GM10248 (cell line): ENCODE results near the gene COL4A4.

Experiments
- CTCF ChIA-PET: fragments of 300-600 bp; sonication (Branson Sonifier 250); formaldehyde crosslinking; extraction: SDS; loops from one replicate; lab custom pipeline; 2021; ENCODE audit warnings: antibody characterized with exemption; lab: Yijun Ruan, JAX
- POLR2A ChIA-PET: fragments of 350-650 bp; sonication (Branson Sonifier 250); formaldehyde crosslinking; extraction: SDS; loops from one replicate; lab custom pipeline; 2020; ENCODE audit warnings: antibody characterized with exemption; lab: Yijun Ruan, JAX
- DNase-seq: peaks from one replicate; pipeline ENCODE4 v3.0.0; 2012; ENCODE audit errors: extremely low spot score
- CTCF ChIP-seq: IDR thresholded peaks from 2 replicates; pipeline ENCODE4 v1.5.1; 2012; ENCODE audit warnings: mild to moderate bottlenecking, low read depth; ENCODE audit errors: extremely low read depth, missing control alignments, control extremely low read depth

COL4A4 gene

GRCh38 chr2:226979004-226979403 lies 185.0 kb downstream of the COL4A4 start:
- ChIA-PET CTCF (interaction anchor here (1.3 kb wide), 1 partner anchor 8 kb away, joined by 3 read pairs; no protein-coding TSS in a partner anchor), POLR2A (no interaction called here)
- DNase-seq, result no peak
- no peak for TF ChIP-seq CTCF

GRCh38 chr2:226978300-226978699 lies 185.7 kb downstream of the COL4A4 start:
- TF ChIP-seq CTCF, result no peak
- ChIA-PET CTCF (interaction anchor here (0.9 to 1.3 kb wide), 3 partner anchors 9 to 55 kb away, joined by 3 to 4 read pairs (median 3); no protein-coding TSS in a partner anchor), POLR2A (no interaction called here)
- DNase-seq, result no peak

- CTCF ChIA-PET, result interaction anchor here (0.9 to 1.3 kb wide), 3 partner anchors 10 to 55 kb away, joined by 3 to 4 read pairs (median 3); no protein-coding TSS in a partner anchor
- TF ChIP-seq CTCF, result no peak
- POLR2A ChIA-PET, result no interaction called here
- DNase-seq, result no peak
These were observed 186.2 kb downstream of the COL4A4 start for GRCh38 chr2:226977775-226978190.

- TF ChIP-seq CTCF, result no peak
- CTCF ChIA-PET, result interaction anchor here (1.0 kb wide), 1 partner anchor 12 kb away, joined by 3 read pairs; no protein-coding TSS in a partner anchor
- DNase-seq, result no peak
- POLR2A ChIA-PET, result no interaction called here
These were observed 190.2 kb downstream of the COL4A4 start for GRCh38 chr2:226973816-226974215.

GRCh38 chr2:226971770-226972169 lies 192.2 kb downstream of the COL4A4 start:
- DNase-seq, result no peak
- ChIA-PET POLR2A (no interaction called here), CTCF (interaction anchor here (1.1 to 1.3 kb wide), 2 partner anchors 12 to 170 kb away, joined by 3 read pairs; no protein-coding TSS in a partner anchor)
- no peak for TF ChIP-seq CTCF

GRCh38 chr2:226971084-226971483 lies 192.9 kb downstream of the COL4A4 start:
- ChIA-PET CTCF (interaction anchor here (1.1 to 1.3 kb wide), 2 partner anchors 11 to 169 kb away, joined by 3 read pairs; no protein-coding TSS in a partner anchor), POLR2A (no interaction called here)
- TF ChIP-seq CTCF, result no peak
- no peak for DNase-seq
